ENCODE measurements around the gene KRTAP12-3. TPM values are rescaled to one million over a fixed set of nuclear protein-coding genes. Genes with fewer than 3 reads are reported as not detected.
"Not testable (repeated sequence)": the region's sequence is repeated elsewhere in the genome, so short reads cannot be mapped to it uniquely, and the experiment has no call there.

The KRTAP12-3 gene
- total and polyA plus RNA-seq, 8 donors: not detected

GRCh38 chr21:44637018-44637850 lies 20.5 kb upstream of the KRTAP12-3 start, which contains the start of gene KRTAP10-10:
Gene KRTAP10-10 (plus strand): TSS chr21:44637356. CDS start chr21:44637418, 62 bp downstream.
- intact Hi-C loops (cut with DNase I): no loop called here
- no peak for FAIRE-seq
- Histone ChIP-seq H3K4me1 (no peaks in the 10 kb centered on the region), H3K9me3 (no peaks in the 10 kb centered on the region), H3K36me3 (no peaks in the 10 kb centered on the region), H3K27me3 (no peaks in the 10 kb centered on the region), H3K4me3 (no peak within 1 kb of the TSS), H3K27ac (no peak within 1 kb of the TSS)
- no peak for TF ChIP-seq CTCF (IDR thresholded peaks at IDR 0.05)
- no peak for ATAC-seq
- no peak for DNase-seq
- WGBS, 2 donors: 31 to 34% methylated on average over 18 to 21 of the region's 21 CpGs

- 41 to 53% methylated on average over 8 to 12 of the region's 12 CpGs for WGBS, 2 donors
- H3K9me3 ChIP-seq; H3K4me1 ChIP-seq; intact Hi-C loops (cut with DNase I); FAIRE-seq; H3K4me3 ChIP-seq; H3K27ac ChIP-seq; H3K36me3 ChIP-seq; H3K27me3 ChIP-seq; DNase-seq; ATAC-seq: not testable (repeated sequence)
These were observed 19.8 kb upstream of the KRTAP12-3 start for GRCh38 chr21:44637851-44638348.

GRCh38 chr21:44638506-44639330 lies 19.0 kb upstream of the KRTAP12-3 start:
- H3K36me3 ChIP-seq; H3K27ac ChIP-seq; intact Hi-C loops (cut with DNase I); H3K27me3 ChIP-seq; ATAC-seq; DNase-seq; FAIRE-seq; H3K9me3 ChIP-seq; H3K4me1 ChIP-seq; H3K4me3 ChIP-seq: not testable (repeated sequence)
- 61 to 82% methylated on average over 15 to 21 of the region's 21 CpGs for WGBS, 2 donors

- H3K4me3 ChIP-seq: no peak overlapping the region
- H3K27me3 ChIP-seq: no peaks in the 10 kb centered on the region
- WGBS, 2 donors: 64 to 67% methylated on average over 12 of the region's 12 CpGs
- TF ChIP-seq CTCF (IDR thresholded peaks at IDR 0.05): no peak
- H3K9me3 ChIP-seq: no peaks in the 10 kb centered on the region
- no peak for ATAC-seq
- no peak for FAIRE-seq
- intact Hi-C loops (cut with DNase I): no loop called here
- H3K27ac ChIP-seq: no peak overlapping the region
- no peak for DNase-seq
- H3K4me1 ChIP-seq: no peaks in the 10 kb centered on the region
- H3K36me3 ChIP-seq: no peaks in the 10 kb centered on the region
These were observed 18.4 kb upstream of the KRTAP12-3 start for GRCh38 chr21:44639331-44639655.

GRCh38 chr21:44640761-44641160 lies 17.0 kb upstream of the KRTAP12-3 start:
- ATAC-seq (no peak), DNase-seq (no peak), FAIRE-seq (no peak)
- Histone ChIP-seq H3K27ac (no peak overlapping the region), H3K4me1 (no peaks in the 10 kb centered on the region), H3K36me3 (no peaks in the 10 kb centered on the region), H3K27me3 (no peaks in the 10 kb centered on the region), H3K4me3 (no peak overlapping the region), H3K9me3 (no peaks in the 10 kb centered on the region)
- WGBS, 2 donors: 76 to 79% methylated on average over 5 of the region's 5 CpGs
- intact Hi-C loops (cut with DNase I): no loop called here
- no peak for TF ChIP-seq CTCF (IDR thresholded peaks at IDR 0.05)
